Measurements from ENCODE around the gene MYOM1.

MYOM1 gene

DNA sequence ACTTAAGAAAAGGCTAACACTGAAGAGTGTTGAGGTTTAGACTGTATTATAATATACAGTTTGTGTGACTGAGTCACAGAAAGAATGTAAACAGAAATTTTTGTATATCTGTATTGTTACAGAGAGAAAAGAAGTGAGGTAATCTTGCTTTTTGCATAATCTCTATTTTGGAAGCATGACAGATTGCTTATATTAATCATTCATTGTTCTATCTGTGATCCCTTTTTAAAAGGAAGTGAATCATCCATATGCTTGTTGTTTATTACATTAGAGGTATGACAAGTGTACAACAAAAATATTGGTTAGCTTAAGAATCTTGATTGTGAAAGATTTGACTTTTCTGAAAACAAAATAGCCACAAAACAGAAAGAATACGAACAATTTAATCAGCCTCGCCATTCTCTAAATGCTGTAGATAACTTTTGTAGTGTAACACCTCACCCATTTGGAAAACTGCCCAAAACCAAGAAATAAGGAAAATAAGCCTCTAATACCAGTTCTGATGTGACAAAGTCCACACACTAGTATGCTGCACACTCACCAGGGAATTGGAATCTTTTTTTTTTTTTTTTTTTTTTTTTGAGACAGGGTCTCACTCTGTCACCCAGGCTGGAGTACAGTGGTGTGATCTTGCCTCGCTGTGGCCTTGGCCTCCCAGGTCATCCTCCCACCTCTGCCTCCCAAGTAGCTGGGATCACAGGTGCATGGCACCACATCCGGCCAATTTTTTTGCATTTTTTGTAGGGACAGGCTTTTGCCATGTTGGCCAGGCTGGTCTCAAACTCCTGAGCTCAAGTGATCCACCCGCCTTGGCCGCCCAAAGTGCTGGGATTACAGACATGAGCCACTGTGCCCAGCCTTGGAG, 115.3 kb downstream of the MYOM1 start:
- no peak for TF ChIP-seq CTCF (conservative IDR thresholded peaks at IDR 0.05)
- H3K27ac ChIP-seq, result no peak overlapping the region

DNA sequence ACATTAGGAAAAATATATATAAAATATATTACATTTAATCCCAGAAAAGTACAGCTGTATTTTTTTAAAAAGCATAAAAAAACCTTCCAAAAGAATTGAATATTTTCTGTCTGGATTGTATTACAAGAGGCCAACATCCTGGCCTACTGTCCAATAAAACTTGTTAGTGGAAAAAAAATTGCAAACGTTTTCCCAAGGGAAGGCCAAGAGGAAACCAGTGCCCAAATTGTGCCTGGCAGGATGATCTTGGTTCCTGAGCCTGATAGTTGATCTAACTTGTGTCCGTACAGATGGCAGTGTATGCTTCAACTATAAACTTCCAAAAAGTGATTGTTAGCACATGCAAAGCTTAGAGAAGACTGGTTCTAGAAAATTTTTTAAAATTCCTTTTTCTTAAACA, 116.2 kb downstream of the MYOM1 start:
- H3K27ac ChIP-seq, result no peak overlapping the region
- no peak for TF ChIP-seq CTCF (conservative IDR thresholded peaks at IDR 0.05)

DNA sequence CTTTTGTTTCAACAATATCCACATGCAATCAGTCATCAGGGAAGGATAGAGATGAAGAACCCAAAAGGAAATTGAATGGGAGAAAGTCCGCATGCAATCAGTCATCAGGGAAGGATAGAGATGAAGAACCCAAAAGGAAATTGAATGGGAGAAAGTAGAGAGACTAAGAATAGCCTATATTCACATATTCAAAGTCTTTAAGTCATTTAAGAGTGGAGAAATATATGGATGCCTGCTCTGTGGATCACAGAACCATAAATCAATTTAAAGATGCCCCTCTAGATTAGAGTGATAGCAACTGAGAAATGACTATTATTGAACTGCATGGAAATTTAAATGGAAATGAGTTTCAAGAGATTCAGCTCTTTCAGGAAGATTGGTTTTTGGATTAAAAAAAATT, 116.8 kb downstream of the MYOM1 start:
- TF ChIP-seq CTCF (conservative IDR thresholded peaks at IDR 0.05), result no peak

DNA sequence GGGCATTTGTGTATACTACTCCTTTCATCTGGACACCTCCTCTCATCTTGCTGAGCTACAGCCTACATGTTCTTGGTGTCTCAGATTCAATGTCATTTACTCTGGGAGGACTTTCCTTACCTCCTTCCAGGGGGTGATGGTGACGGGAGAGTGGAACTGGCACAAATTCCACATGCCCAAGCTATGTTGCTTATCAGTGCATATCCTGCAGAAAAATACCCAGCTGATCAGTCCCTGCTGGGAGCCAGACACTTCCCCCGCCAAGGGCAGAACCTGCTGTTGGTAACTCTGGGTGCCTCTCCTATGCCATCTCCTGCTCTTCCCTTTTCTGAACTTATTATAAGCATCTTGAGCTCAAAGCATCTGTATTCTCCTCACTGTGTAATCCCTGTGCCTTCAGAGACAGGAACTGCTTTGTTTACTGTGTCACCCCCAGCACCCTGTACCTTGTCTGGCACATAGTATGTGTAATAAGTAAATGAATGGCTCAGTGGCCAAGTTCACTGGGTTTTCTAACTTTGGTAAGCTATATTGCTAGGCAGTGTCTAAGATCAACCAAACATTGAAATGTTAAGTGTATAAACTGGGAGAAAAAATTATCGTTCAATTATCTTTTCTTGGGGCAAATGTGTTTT, 119.2 kb downstream of the MYOM1 start:
- TF ChIP-seq CTCF (conservative IDR thresholded peaks at IDR 0.05), result no peak
- H3K27ac ChIP-seq, result peak overlapping the region; percentile 26

More for the DNA sequence above, 116.8 kb downstream of the MYOM1 start:
- no peak overlapping the region for H3K27ac ChIP-seq

DNA sequence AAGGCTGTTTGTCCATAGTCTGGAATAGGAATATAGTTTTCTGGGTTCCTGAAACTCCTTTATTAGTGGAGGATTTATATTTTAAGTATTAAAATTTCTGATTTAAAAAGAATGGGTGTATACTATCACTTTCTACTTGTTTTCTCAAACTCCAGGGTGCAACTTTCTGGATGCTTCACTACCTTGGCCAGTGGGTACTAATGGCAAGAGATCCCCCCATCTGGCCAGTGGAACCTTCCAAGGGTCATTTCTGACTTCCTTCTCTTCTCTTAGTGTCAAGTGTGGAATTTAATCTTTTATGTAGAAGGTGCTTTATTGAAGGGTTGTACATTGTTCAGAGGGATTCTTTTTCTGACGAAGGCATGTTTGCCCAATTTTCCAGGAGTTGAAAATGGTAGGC, 120.4 kb downstream of the MYOM1 start:
- no peak overlapping the region for H3K27ac ChIP-seq
- TF ChIP-seq CTCF (conservative IDR thresholded peaks at IDR 0.05), result no peak

DNA sequence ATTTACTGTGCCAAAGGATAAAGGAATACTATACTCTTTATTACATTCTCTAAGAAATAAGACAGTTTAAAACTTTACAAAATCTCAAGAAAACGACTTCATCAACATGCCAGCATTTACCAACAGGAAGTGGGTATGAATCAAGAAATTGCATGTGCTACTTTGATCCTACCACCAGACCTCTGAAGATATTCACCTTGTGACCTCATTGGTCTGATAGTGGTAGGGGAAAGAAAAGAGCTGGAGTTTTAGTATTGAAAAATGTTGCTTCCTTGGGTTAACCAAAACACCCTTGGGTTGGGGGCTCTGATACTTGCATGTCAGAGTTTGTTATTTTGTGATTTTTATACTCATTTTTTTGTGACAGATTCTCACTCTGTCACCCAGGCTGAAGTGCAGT, 122.7 kb downstream of the MYOM1 start:
- TF ChIP-seq CTCF (conservative IDR thresholded peaks at IDR 0.05), result no peak
- H3K27ac ChIP-seq, result no peak overlapping the region

GRCh38 chr18:3095921-3096320, 123.8 kb downstream of the MYOM1 start:
- peak overlapping the region; percentile 90 for H3K27ac ChIP-seq
- no peak for TF ChIP-seq CTCF (conservative IDR thresholded peaks at IDR 0.05)
